Amniotic epithelial cell (primary cell): ENCODE data around the gene PDCL2.
"Not testable (repeated sequence)": the region's sequence is repeated elsewhere in the genome, so short reads cannot be mapped to it uniquely, and the experiment has no call there.

ENCODE experiments used
- DNase-seq: peaks from one replicate; pipeline ENCODE4 v3.0.0-alpha.2; 2010; ENCODE audit warnings: low read depth

PDCL2 gene

DNA sequence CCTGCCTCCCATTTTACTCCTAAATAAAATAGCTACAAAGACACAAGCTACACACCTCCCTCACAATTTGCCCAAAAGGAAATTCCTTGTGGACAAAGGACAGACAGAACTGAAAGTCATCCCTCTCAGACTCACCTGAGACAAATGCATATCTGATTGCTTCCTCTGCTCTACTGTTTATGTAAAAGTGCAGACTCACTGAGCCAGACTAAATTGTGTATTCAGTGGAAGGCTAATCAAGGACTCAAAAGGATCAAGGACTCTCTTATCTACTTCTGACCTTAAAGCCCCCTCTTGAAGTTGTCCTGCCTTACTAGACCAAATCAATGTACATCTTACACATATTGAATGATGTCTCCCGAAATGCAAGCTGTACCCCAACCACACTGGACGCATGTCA lies 3.9 kb downstream of the PDCL2 start:
- DNase-seq = no peak

DNA sequence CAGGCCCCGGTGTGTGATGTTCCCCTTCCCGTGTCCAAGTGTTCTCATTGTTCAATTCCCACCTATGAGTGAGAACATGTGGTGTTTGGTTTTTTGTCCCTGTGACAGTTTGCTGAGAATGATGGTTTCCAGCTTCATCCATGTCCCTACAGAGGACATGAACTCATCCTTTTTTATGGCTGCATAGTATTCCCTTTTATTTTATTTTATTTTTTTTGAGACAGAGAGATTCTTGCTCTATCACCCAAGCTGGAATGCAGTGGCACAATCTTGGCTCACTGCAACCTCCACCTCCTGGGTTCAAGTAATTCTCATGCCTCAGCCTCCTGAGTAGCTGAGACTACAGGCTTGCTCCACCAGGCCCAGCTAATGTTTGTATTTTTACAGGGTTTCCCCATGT lies 9.3 kb downstream of the PDCL2 start:
- not testable (repeated sequence) for DNase-seq

DNA sequence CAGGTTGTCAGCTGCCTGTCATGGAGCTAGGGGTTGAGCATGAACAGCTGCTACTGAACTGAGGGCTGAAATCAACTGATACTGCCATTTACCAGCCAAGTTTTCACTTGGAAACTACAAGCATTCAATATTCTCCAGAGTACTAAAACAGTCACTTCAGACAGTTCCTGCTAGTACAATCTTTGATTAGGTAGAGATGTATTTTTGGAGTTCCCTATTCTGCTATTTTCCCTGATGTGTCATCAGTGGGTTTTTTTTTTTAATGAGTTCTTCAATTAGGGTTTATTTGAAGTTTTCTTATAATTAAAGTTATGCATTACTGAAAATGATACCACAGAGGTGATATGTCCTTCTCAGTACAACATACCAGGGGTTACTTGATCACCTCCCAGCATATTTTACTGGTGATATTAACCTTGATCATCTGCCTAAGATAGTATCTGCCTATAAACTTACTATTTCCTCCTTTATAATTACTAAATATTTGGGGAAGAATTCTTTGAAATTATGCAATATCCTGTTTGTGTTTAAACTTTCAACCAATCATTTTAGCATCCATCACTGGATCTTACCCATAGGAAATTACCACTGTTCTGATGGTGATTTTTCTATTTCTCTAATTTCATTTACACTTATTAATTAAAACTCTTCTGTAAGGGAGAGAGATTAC lies 13.6 kb downstream of the PDCL2 start:
- DNase-seq = no peak

DNA sequence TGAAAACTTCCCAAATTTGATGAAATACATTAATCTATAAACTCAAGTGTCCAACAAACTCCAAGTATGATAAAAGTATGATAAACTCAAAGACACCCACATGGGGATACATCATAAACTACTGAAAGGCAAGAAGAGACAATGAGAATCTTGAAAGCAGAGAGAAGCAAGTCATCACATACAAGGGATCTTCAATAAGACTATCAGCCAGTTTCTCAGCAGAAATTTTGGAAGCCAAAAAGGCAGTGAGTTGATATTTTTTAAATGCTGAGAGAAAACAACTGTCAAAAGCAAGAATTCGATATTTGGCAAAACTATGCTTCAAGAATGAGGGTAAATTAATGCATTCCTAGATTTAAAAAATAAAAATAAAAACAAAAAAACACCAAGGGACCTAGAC lies 16.5 kb downstream of the PDCL2 start:
- DNase-seq = no peak

DNA sequence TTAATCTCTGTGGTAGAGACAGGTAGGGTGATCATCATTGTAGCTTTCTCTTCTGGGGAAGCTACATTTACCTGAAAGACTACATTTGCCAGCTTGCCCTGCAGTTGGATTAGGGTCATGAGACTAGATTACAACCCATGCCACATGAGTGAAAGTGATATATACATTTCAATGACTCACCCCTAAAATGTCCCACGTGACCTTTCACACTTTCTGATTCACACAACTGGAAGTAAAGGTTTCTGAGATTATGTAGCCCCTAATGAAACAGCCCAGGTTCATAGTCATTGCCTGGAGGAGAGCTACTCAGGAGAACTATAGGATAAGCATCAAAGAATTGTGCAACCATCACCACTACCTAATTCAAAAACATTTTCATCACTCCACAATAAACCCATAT lies 17.8 kb downstream of the PDCL2 start:
- no peak for DNase-seq

DNA sequence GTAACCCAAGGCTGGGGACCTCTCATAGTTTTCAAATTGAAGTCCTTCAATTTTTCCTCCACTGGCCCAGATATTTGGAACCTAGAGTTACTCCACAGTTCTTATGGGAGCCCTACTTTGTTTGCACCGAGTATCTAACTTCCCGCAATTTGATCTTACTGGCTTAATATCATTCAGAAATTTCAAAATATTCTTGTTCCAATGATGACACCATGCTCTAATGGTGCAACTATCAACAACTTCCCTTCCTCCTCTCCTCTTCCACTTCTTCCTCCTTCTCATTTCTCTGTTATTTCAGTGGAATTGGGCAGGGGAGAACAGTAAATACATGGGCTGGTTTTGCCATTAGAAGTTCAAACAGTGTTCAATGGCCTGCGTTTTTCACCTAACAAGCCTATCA lies 20.2 kb downstream of the PDCL2 start:
- no peak for DNase-seq

DNA sequence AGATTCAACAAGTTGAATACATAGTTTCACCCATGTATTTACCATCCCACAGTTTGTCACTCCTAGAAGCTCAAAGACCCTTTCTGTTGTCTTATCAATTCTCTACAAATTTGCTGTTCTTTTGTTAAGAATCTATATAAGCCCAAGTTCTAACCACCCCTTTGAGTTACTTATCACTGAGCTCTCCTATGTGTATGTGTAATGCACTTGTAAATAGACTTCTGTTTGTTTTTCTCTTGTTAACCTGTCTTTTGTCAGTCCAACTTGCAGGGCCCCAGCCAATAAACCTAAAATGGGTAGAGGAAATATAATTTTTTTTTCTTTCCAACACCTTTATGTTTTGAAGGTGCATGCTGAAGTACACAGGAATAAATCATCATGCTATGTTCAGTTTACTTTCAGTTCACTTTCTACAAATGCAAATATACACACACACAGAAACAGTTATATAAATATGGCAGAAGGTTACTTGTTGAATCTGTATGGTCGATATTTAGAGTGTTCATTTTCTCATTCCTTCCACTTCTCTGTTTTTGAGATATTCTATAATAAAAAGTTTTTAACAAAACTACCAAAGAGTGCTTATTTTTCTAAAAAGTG lies 23.0 kb downstream of the PDCL2 start:
- DNase-seq = no peak

DNA sequence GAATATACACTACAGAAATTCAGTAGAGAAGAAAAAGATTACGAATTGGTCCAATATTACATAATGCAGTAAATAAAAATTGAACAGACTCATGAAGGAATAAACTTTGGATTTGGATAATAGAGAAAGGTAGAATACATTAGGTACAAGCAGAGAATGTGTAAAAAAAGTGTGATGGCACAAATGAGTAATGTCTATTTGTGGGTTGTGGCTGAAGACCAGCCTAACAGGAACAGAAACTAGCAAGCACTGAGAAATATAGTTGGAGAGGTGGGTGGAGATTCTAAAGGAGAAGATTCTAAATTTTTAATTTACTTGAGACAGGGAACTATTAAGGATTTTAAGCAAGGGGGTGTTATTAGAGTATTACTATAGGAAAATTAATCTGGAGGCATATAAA lies 30.2 kb downstream of the PDCL2 start:
- DNase-seq = no peak

DNA sequence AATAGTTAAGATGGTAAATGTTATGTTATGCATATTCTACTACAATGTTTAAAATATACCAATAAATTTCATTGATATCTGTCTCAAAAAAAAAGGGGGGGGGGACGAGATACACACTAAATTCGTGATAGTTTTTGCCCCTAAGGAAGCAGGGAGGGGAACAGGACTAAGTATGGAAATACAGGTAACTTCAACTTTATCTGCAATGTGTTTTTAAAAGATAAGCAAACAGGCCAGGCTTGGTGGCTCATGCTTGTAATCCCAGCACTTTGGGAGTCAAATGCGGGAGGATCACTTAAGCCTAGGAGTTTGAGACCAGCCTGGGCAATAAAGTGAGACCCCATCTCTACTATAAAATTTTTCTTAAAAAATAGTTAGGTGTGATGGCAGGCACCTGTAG lies 31.9 kb downstream of the PDCL2 start:
- DNase-seq = no peak

DNA sequence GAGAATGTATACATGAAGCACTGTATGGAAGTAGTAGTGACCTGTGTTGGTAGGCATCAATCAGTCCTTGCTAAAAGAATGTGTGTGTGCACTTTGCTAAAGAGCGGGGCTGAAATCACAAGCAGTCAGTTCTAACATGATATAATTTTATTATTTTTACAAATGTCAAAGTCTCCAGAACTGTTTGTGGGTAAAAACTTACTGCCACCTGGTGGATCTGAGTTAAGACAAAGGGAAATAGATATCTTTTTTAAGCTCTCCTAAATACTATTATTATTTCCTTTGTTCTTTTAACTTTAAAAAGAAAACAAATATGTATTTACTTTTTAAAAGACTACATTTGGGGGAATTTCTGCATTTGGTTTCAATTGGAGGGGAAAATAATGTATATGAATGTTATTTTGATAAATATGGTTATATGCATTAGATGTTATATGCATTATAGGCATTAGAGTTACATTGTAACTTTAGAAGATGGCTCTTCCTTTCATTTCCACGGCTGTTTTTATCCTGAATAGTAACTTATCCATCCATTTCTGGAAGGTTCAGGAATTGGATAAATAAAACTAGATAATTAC lies 37.5 kb downstream of the PDCL2 start:
- DNase-seq = peak; percentile 61

DNA sequence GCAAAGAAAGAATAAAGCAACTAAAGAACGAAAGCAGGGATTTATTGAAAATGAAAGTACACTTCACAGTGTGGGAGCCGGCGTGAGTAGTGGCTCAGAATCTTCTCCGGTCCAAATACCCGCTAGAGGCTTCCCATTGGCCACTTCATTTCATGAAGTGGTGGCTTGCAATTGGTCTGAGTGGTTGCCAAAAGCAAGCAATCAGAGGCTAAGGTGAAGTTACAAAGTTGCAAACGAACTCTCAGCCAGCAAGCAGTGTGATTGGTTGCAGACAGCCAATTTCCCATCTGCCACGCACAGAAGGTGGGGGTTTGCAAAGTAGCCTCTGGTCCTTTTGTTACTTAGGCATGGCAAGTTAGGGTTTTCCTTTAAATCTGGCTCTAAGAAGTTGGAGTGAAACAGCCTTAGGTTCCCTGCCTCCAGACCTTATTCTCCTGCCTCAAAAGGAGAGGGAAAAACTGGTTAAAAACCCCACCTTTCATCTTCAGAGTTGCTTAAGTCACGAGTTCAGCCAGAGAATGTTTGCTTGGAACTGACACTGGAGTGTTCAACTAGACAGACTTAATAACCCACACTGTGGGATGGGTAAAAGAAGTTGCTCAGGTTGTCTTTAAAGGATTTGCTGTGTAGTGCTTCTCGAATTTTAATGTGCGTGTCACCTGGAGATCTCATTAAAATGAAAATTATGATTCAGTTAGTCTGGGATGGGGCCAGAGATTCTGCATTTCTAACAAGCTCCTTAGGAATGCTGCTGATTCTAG lies 38.4 kb downstream of the PDCL2 start:
- DNase-seq = peak; percentile 67

DNA sequence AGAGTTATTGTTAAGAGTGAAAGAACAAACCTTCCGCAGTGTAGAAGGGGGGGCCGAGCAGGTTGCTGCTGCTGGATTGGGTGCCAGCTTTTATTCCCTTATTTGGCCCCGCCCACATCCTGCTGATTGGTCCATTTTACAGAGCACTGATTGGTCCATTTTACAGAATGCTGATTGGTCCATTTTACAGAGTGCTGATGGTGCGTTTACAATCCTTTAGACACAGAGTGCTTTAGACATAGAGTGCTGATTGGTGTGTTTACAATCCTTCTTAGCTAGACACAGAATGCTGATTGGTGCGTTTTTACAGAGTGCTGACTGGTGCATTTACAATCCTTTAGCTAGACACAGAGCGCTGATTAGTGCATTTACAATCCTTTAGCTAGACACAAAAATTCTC lies 40.1 kb downstream of the PDCL2 start:
- DNase-seq = not testable (repeated sequence)

DNA sequence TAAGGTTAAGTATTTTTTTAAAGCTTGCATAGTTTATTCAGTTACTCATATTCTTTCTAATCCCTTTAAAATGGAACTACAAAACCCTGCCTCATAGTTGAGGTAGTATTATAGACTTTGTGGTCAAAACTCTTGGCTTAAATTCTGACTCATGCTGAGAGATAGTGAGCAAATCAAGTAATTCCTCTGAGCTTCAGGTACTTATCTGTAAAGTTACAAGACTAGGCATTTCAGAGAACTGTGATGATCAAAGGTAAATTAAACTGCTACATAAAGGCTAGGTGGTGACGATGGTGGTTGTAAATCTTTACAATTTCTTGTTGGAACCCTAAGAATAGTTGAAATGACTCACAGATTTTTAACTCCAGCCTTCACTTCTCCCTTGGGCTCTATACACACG lies 42.2 kb downstream of the PDCL2 start:
- DNase-seq = peak; percentile 95

DNA sequence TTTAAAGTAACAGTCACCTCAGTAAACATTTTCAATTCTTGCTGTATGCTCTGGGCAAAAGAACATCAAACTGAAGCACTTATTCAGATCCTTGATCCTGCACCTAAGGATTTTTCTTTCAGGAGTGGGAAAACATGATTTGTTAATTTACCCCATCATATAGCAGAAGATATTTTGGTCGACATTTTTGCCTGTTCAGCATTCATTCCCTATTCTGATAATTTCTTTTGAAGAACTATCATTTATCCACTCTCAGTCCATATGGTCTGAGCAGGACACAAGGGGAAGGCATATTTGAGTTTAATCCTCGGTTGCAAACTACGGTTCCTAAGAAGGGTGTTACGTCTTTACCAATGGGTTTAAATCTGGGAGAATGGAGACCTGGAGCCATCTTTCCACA lies 44.1 kb downstream of the PDCL2 start:
- DNase-seq = no peak

DNA sequence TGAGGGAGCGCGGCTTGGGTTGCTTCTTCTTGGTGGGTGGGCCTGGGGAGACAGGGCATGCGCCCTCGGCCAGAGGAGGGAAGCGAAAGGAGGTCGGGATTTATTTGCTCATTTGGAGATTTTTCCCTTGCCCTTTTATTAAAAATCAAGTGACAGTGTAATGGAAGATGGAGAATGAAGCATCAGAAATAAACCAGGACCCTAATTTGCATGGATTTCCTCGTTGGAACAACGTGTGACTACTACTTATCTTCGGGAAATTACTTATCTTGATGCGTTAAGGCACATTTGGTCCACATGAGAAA lies 44.6 kb downstream of the PDCL2 start:
- DNase-seq = no peak

DNA sequence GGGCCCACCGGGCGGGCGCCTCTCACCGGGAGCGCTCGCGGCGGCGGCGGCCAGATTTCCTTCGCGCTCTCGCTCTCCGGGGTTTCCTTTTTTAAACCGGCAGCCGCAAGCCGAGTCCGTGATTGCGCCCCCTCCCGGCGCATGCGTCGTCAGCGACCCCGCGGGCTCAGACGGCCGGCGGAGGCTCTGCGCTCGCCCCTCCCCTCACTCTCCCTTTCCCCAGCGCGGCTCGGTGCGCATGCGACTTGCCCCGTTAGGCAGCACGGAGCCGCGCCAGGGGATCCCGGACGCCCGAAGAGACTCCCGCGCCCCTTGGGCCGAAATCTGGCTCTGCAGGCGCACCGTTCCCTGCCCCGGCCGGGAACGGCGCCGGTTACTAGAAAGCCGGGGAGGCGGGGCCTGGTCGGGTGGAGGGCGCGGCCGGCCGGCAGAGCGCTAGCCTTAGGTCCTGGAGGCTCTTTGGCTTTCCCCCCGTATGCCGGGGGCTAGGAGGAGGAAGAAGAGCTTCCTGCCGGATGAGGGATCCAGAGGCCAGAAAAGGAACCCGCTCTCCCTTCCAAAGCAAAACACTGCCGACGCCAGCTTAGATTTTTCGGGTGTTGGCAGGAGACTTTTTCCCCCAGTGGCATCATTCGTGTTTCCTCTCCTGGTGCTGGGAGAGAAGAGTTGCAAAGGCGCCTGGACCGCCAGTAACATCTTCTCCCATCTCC lies 45.1 kb downstream of the PDCL2 start, which contains the start of gene CLOCK:
TSS of gene CLOCK (minus strand) at position 154 of the 710 bp plus-strand sequence. CDS start 64,124 bp downstream, outside the sequence.
- DNase-seq = peak; percentile 76

DNA sequence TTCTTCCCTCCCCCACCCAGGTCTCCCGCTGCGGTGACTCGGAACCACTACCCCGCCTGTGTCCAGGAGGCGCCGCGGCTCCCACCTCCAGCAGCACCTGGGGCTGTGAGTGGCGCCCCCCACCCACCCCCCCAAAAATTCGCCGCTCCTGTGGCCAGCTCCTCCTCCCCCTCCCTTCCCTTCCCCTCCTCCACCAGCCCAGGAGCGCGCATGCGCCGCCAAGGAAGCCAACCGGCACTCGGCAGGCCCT lies 45.6 kb downstream of the PDCL2 start:
- no peak for DNase-seq

DNA sequence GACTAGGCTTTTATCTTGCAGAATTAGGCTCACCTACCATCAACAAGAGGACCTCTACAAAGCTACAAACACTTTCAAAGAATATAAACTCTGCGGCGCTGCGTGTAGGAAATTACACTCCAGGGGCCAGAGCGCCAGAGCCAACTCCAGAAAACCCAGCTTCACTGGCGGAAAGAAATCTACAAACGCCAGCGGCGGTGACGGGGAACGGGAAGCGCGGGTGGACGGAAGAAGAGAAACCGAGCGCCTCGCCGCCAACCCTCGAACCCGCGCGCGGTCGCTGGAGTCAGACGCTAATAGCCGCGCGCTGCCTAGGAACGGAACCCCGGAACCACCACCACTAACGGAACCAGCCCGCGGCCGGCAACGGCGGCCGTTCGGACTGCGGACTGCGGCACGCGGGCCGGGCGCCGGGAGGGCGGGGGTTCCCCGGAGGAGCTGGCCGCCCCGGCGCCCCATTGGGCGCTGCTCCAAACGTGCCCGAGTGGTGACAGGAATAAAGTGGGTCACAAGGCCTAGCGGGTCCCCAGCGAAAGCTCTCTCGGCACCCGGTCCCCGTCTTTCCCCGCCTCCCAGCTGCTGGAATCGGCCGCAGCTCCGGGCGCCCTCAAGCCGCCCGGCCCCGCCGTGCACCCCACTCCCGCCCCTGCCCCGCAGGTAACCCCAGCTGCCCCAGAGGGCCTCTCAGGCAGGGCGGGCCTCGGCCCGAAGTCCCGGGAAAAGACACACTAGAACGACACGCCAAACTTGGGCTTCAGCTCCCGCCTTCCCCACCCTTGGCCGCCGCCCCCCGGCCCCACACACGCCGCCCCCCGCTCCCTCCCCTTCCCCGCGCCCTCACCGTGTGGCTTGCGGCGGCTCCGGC lies 46.2 kb downstream of the PDCL2 start:
- DNase-seq = peak; percentile 57

DNA sequence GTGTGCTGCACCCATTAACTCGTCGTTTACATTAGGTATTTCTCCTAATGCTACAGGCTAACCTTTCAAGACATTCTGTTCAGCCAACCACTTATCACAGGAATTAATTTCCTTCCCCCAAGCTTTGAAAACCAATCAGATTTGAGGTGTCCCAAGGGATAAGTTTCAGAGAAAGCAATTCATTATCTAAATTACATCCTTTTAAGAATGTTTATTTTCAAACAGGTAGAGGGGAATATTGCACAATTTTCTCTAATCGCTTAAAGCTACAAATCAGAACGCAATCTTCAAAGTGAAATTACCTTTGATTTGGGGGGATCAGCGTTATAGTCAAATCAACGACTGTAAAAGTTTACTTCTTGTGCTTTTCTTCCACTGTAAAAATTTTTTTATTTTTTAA lies 46.9 kb downstream of the PDCL2 start:
- DNase-seq = peak; percentile 40

DNA sequence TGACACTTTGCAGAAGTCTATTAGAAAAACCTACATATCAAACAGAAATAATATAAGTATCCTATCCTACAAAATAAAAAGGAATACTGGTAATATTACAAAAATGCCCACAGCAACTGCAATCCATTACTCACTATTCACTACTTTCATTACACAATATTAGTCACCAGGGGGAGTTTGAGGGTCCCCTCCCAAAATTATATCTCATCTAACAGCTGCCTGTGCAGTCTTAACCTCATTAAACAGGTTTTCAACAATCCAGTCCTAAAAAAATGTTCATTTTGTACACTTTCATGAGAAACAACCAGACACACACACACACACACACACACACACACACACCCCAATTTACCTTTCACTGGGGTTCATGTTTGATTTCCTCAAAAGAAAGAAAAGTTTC lies 48.2 kb downstream of the PDCL2 start:
- DNase-seq = no peak

DNA sequence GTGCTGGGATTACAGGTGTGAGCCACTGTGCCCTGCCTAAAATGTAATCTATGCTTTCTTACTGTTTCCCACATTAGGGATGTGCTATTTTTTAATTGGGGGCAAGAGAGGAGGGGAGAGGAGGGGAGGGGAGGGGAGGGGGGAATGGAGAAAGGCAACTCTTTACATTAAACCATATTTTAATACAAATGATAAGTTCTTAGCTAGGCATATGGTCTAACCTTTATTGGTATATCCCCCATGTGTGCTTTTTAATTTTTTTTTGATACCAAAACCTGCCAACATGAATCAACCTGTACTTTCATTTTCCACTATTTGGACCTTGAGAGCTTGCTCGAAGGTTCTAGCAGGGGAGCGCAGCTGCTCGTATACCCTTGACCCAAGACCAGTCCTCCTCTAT lies 51.8 kb downstream of the PDCL2 start:
- DNase-seq = no peak

DNA sequence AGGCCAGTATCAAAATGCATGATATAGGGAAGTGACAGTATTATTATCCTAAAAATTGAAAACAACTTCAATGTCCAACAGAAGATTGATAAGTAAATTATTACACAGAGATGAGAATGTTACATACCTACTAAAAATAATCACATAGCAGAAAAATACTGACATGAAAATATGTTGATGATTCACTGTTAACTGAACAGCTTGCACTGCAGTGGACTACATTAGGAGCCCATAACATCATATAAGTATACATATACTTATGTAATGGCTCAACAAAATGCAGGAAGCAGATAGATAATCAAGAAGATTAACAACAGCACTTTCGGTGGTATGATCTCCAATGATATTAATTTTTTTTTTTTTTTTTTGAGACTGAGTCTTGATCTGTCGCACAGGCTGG lies 52.4 kb downstream of the PDCL2 start:
- peak; percentile 7 for DNase-seq
